Activated naive CD4-positive, alpha-beta T cell treated with Interleukin-2 at 50 U/mL for 16 hours (primary cell): ENCODE data around the gene ANP32D.
"Not testable (repeated sequence)": the region's sequence is repeated elsewhere in the genome, so short reads cannot be mapped to it uniquely, and the experiment has no call there.

Experiments used
- DNase-seq: peaks from one replicate; pipeline ENCODE4 v3.0.0-alpha.2; 2020

The ANP32D gene

GRCh38 chr12:48508987-48509386, 36.6 kb downstream of the ANP32D start:
- DNase-seq, result no peak

- DNase-seq, result no peak
Observed at GRCh38 chr12:48510111-48510510, 37.8 kb downstream of the ANP32D start.

GRCh38 chr12:48512855-48513254, 40.5 kb downstream of the ANP32D start:
- no peak for DNase-seq

- no peak for DNase-seq
Observed at GRCh38 chr12:48514728-48515127, 42.4 kb downstream of the ANP32D start.

GRCh38 chr12:48520381-48520780, 48.0 kb downstream of the ANP32D start:
- not testable (repeated sequence) for DNase-seq
